ENCODE results near the gene ACIN1. TPM values are rescaled to one million over a fixed set of nuclear protein-coding genes. Genes with fewer than 3 reads are reported as not detected.

Gene ACIN1
- total and polyA plus RNA-seq, 9 donors: 83.3 to 165 (median 135) TPM

DNA sequence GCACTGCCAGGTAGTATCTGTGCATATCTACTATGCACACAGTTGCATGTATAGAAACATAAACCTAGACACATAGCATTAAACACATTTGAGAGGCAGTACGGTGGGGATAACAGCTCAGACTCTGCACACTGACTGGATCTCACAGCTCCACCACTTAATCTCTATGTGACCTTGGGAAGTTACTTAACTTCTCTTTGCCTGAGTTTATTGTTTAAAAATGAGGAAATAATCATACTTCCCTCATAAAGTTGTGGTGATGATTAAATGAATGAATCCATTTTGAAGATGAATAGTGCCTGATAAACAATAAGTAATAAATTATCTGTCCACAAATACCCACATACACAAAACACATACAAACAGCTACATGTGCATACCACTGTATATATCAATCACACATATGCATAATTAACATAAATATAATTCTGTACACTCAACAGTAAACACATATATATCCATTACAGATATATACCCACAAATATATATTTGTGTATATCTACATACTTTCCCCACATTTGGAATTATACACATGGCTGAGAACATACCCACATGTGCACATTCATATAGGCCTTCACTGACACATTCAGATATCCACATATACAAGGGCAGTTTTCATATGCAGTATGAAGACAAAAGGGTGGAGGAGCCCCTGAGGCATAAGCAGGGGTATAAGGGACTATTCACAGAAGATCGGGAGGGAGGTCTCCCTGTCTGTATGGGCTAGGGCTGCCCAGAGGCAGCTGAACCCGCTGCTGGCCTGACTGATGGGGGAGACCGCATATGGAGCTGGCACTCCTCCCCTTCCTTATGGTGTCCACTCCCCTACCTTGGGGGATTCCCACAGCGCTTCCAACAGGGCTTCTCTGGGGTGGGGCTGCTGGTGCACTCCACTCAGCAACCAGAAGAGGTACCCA is 43.5 kb downstream of the ACIN1 start:
- H3K4me3 ChIP-seq: no peak overlapping the region
- WGBS, 3 donors: 66 to 77% (median 71%) methylated on average over 5 of the region's 5 CpGs
- peak in 1 of 5 donors; percentile 12 for DNase-seq
- H3K36me3 ChIP-seq: no peaks in the 10 kb centered on the region
- TF ChIP-seq POLR2A (IDR thresholded peaks at IDR 0.05) (no peak), EP300 (IDR thresholded peaks at IDR 0.05) (no peak)
- TF ChIP-seq, protein P1, sequence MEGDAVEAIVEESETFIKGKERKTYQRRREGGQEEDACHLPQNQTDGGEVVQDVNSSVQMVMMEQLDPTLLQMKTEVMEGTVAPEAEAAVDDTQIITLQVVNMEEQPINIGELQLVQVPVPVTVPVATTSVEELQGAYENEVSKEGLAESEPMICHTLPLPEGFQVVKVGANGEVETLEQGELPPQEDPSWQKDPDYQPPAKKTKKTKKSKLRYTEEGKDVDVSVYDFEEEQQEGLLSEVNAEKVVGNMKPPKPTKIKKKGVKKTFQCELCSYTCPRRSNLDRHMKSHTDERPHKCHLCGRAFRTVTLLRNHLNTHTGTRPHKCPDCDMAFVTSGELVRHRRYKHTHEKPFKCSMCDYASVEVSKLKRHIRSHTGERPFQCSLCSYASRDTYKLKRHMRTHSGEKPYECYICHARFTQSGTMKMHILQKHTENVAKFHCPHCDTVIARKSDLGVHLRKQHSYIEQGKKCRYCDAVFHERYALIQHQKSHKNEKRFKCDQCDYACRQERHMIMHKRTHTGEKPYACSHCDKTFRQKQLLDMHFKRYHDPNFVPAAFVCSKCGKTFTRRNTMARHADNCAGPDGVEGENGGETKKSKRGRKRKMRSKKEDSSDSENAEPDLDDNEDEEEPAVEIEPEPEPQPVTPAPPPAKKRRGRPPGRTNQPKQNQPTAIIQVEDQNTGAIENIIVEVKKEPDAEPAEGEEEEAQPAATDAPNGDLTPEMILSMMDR (IDR thresholded peaks at IDR 0.05): no peak
- H3K9me3 ChIP-seq: no peaks in the 10 kb centered on the region
- H3K27me3 ChIP-seq: no peaks in the 10 kb centered on the region
- intact Hi-C loops (cut with DNase I): loop anchor here in 1 of 4 donors (5.0 kb wide), 1 partner anchor 54 kb away; no protein-coding TSS in a partner anchor
- H3K4me1 ChIP-seq (ENCODE audit: insufficient read depth): no peaks in the 10 kb centered on the region
- no peak overlapping the region for H3K27ac ChIP-seq

DNA sequence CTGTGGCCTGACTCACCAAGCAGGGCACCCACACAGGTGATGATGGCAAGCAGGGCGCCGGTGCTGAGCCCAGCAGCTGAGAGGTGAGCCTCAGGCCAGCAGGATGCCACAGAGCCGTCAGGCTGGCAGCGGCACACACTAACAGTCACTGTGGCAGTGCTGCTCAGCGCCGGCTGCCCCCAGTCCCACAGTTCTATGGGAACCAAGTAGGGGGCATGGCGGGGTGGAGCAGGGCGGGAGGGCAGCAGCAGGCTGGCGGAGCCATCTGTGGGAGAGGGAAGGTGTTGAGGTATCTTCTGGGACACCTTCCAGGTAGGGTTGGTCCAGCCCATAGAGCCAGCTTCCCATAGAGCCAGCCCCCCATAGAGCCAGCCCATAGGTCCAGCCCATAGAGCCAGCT is 45.9 kb downstream of the ACIN1 start:
- no peaks in the 10 kb centered on the region for H3K4me1 ChIP-seq (ENCODE audit: insufficient read depth)
- no peak overlapping the region for H3K4me3 ChIP-seq
- DNase-seq: peak in 1 of 5 donors; percentile 24
- no peaks in the 10 kb centered on the region for H3K36me3 ChIP-seq
- intact Hi-C loops (cut with DNase I): no loop called here
- no peak overlapping the region for H3K27ac ChIP-seq
- no peaks in the 10 kb centered on the region for H3K27me3 ChIP-seq
- WGBS, 3 donors: 94 to 99% (median 98%) methylated on average over 9 of the region's 9 CpGs
- TF ChIP-seq POLR2A (IDR thresholded peaks at IDR 0.05): no peak
- no peaks in the 10 kb centered on the region for H3K9me3 ChIP-seq

DNA sequence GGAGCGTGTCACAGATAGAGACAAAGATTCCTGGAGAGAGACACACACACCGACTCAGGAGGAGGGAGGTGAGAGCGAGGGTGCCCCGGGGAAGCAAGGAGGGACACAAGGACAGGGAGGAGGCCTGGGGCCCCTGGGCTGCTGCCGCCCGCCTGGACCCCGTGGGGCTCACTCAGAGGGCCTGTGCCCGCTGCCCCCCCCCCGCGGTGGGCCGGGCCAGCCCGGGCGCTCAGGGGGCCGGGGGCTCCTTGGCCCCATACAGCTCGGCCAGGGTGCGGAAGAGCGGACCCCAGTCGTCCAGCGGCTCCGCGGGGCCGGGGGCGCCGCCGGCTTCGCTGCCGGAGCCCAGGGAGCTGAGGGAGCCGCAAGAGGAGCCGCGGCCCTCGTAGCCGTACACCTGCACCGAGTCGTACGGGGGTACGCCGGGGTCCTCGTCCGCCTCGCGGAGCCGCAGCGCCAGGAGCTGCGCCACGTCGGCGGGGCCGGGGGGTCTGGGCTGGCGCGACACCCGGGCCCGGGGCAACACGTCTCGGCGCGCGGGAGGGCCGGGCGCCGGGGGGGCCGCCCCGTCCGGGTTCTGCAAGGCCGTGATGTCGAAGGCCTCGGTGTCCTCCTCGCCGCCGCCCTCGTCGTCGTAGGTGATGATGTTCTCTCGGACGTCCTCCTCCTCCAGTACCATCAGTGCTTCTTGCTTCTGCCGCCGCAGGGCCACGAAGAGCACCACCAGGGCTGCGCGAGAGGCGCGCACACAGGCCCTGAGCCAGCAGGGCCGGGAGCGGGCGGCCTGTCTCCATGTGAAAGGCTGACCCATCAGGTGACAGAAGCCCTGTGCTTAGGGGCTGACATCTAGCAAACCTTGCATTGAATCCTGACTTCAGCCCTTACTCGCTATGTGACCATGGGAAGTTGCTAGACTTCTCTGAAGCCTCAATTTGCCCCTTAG is 46.9 kb downstream of the ACIN1 start:
- 82 to 85% (median 83%) methylated on average over 44 to 85 of the region's 85 CpGs for WGBS, 3 donors
- peak in 1 of 5 donors; percentile 26 for DNase-seq
- H3K9me3 ChIP-seq: no peaks in the 10 kb centered on the region
- H3K27me3 ChIP-seq: no peaks in the 10 kb centered on the region
- TF ChIP-seq EP300 (IDR thresholded peaks at IDR 0.05): no peak
- TF ChIP-seq POLR2A (IDR thresholded peaks at IDR 0.05): no peak
- TF ChIP-seq, protein P1 (IDR thresholded peaks at IDR 0.05): no peak
- H3K27ac ChIP-seq: no peak overlapping the region
- intact Hi-C loops (cut with DNase I): no loop called here
- H3K4me3 ChIP-seq: no peak overlapping the region
- no peaks in the 10 kb centered on the region for H3K36me3 ChIP-seq
- H3K4me1 ChIP-seq (ENCODE audit: insufficient read depth): no peaks in the 10 kb centered on the region

DNA sequence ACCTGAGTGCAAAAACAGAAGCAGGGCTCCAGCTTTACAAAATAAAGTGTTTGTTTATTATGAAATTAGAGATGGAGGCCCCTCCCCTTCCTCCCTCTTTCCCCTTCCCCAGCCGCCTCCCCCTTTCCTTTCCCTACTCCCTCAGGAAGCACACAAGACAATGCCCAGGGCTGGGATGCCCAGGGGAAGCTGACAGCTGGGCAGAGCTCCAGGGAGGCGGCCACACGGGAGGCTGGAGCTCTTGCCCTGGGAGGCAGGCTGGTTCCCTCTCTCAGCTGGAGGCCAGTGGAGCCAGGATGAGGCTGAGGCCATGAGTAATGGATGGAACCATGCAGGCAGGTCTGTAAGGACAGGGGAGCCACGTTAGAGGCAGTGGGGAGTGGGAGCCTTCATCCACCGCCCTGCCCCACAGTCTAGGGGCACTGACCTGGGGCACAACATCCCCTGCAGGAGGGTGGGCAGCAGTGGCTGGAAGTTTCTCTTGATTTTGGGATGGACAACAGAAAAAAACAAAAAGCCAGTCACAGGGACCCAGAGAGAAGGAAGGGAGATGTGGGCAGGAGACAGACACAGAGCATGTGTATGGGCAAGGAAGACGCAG is 47.8 kb downstream of the ACIN1 start:
- TF ChIP-seq EP300 (IDR thresholded peaks at IDR 0.05): no peak
- TF ChIP-seq, protein P1 (IDR thresholded peaks at IDR 0.05): no peak
- TF ChIP-seq POLR2A (IDR thresholded peaks at IDR 0.05): no peak

More for the DNA sequence above, 47.8 kb downstream of the ACIN1 start:
- no peak overlapping the region for H3K4me3 ChIP-seq
- H3K4me1 ChIP-seq (ENCODE audit: insufficient read depth): no peaks in the 10 kb centered on the region
- no peaks in the 10 kb centered on the region for H3K9me3 ChIP-seq
- WGBS, 3 donors: 64 to 76% (median 69%) methylated on average over 6 of the region's 6 CpGs
- H3K27me3 ChIP-seq: no peaks in the 10 kb centered on the region
- peak in 1 of 5 donors; percentile 38 for DNase-seq
- no peak overlapping the region for H3K27ac ChIP-seq
- intact Hi-C loops (cut with DNase I): no loop called here
- no peaks in the 10 kb centered on the region for H3K36me3 ChIP-seq

All from ovary (tissue), 9 donors.